K562 (cell line): ENCODE data around the gene GMIP. TPM values are rescaled to one million over a fixed set of nuclear protein-coding genes. Genes with fewer than 3 reads are reported as not detected.

Experiments
- ATAC-seq: fragments of 200-7000 bp; cut with Tn5 transposase; 3 replicates; pipeline ENCODE4 v1.9.1; 2020; ENCODE audit warnings: moderate library complexity
- BruUV-seq: library from RNA; stranded (reverse); fragments of 400-500 nt; replicated peaks from 2 replicates; lab custom pipeline; 2021; lab: Mats Ljungman, UMichigan
- CTCF ChIA-PET: fragments of 300-600 bp; formaldehyde crosslinking; extraction: SDS; loops from one replicate; lab custom pipeline; 2021; ENCODE audit warnings: low intra/inter-chr PET ratio; lab: Yijun Ruan, JAX
- POLR2A ChIA-PET: fragments of 300-600, 350-650 bp; sonication (Branson Sonifier 250); formaldehyde crosslinking; extraction: SDS; loops from one replicate; lab custom pipeline; 2021; ENCODE audit warnings: antibody characterized with exemption, inconsistent platforms; lab: Yijun Ruan, JAX
- DNase-seq, 4 experiments: peaks; one replicate each; pipeline versions ENCODE4 v3.0.0 to v3.0.0-alpha.2; 2011 to 2018; ENCODE audit warnings: low spot score in 3 of 4, mixed read lengths in 3 of 4; ENCODE audit errors: extremely low read depth in 1 of 4
- FAIRE-seq: peaks from 2 replicates; lab custom pipeline; 2011; peaks lifted over from hg19 to GRCh38; lab: Jason Lieb, UNC
- H2AFZ ChIP-seq: 2 replicates; pipeline ENCODE4 v1.6.0; 2011; ENCODE audit warnings: low read depth, low read length, control low read depth, inconsistent platforms
- H3K27ac ChIP-seq: fragments of 200-600 bp; 3 replicates; pipeline ENCODE4 v1.8.0; 2011; ENCODE audit warnings: low read depth, mild to moderate bottlenecking, control low read depth, inconsistent platforms, low read length, moderate library complexity, mixed read lengths; ENCODE audit errors: extremely low read depth
- H3K27me3 ChIP-seq, 2 experiments: fragments of 300-600 bp in 1 of 2; 2 replicates in 1 of 2; 3 replicates in 1 of 2; pipeline versions ENCODE4 v1.6.0 to v1.8.0; 2011; ENCODE audit warnings: inconsistent platforms in 2 of 2, low read length in 2 of 2, mild to moderate bottlenecking in 1 of 2, mixed read lengths in 1 of 2, moderate library complexity in 1 of 2; ENCODE audit not compliant: control insufficient read depth in 2 of 2, insufficient read depth in 2 of 2
- H3K36me3 ChIP-seq: fragments of 300-600 bp; 3 replicates; pipeline ENCODE4 v1.8.0; 2011; ENCODE audit warnings: mild to moderate bottlenecking, low read length, inconsistent platforms; ENCODE audit not compliant: control insufficient read depth, insufficient read depth
- H3K4me1 ChIP-seq, 2 experiments: fragments of 200-600 bp in 1 of 2; replicated peaks in 1 of 2; 2 replicates in 1 of 2; 3 replicates in 1 of 2; pipeline versions ENCODE4 v1.5.1 to v1.8.0; 2011; ENCODE audit warnings: inconsistent platforms in 2 of 2, low read length in 2 of 2, mild to moderate bottlenecking in 1 of 2, mixed read lengths in 1 of 2, moderate library complexity in 1 of 2; ENCODE audit not compliant: control insufficient read depth in 2 of 2, insufficient read depth in 2 of 2
- H3K4me2 ChIP-seq: 2 replicates; pipeline ENCODE4 v1.6.1; 2011; ENCODE audit warnings: low read length, control low read depth, inconsistent platforms, mixed read lengths; ENCODE audit not compliant: insufficient read depth
- H3K4me3 ChIP-seq: fragments of 200-600 bp; sonication (generic), shearing (Covaris generic); 2 replicates; pipeline ENCODE4 v1.5.1; 2016; ENCODE audit warnings: control low read depth, inconsistent platforms
- H3K79me2 ChIP-seq: fragments of 200-600 bp; 3 replicates; pipeline ENCODE4 v1.8.0; 2011; ENCODE audit warnings: low read length, inconsistent platforms; ENCODE audit not compliant: control insufficient read depth, insufficient read depth
- H3K9ac ChIP-seq, 2 experiments: 2 replicates each; pipeline versions ENCODE4 v1.6.0 to v1.6.1; 2011; ENCODE audit warnings: low read depth in 2 of 2, low read length in 2 of 2, control low read depth in 1 of 2, inconsistent platforms in 1 of 2, mild to moderate bottlenecking in 1 of 2, mixed read lengths in 1 of 2; ENCODE audit not compliant: insufficient read depth in 1 of 2
- H3K9me1 ChIP-seq: one replicate; pipeline ENCODE4 v1.6.0; 2011; ENCODE audit warnings: inconsistent platforms, mild to moderate bottlenecking, low read length, moderate library complexity; ENCODE audit not compliant: control insufficient read depth, insufficient read depth
- H3K9me3 ChIP-seq: replicated peaks from 2 replicates; pipeline ENCODE4 v1.5.1; 2011; ENCODE audit warnings: low read depth, low read length, inconsistent platforms; ENCODE audit not compliant: control insufficient read depth, insufficient read depth
- H4K20me1 ChIP-seq: replicated peaks from 2 replicates; pipeline ENCODE4 v1.6.1; 2011; ENCODE audit warnings: low read length, inconsistent platforms, mixed read lengths; ENCODE audit not compliant: control insufficient read depth, insufficient read depth
- DPF2 ChIP-seq: fragments of 450-650 bp; IDR thresholded peaks from 2 replicates; pipeline ENCODE4 v1.6.1; 2016
- HDAC6 ChIP-seq: IDR thresholded peaks from 2 replicates; pipeline ENCODE4 v1.6.1; 2012; ENCODE audit warnings: low read depth, mild to moderate bottlenecking, control low read depth, inconsistent platforms, low read length, moderate library complexity
- HNRNPUL1 ChIP-seq: fragments of 200-400 bp; formaldehyde crosslinking; IDR thresholded peaks from 2 replicates; pipeline ENCODE4 v1.6.1; 2017; ENCODE audit warnings: low read length
- OTX1 ChIP-seq: fragments of 450-650 bp; formaldehyde crosslinking; IDR thresholded peaks from 2 replicates; pipeline ENCODE4 v1.4.0; 2022; ENCODE audit warnings: mild to moderate bottlenecking
- PHTF2 ChIP-seq: fragments of 250-450 bp; sonication (Bioruptor Pico); IDR thresholded peaks from 2 replicates; pipeline ENCODE4 v1.5.0; 2021; ENCODE audit warnings: mild to moderate bottlenecking
- POU5F1 ChIP-seq: fragments of 150-350 bp; IDR thresholded peaks from 2 replicates; pipeline ENCODE4 v1.6.1; 2014; ENCODE audit warnings: borderline replicate concordance, low read length, low read depth, mild to moderate bottlenecking; ENCODE audit not compliant: partially characterized antibody
- PYGO2 ChIP-seq: fragments of 450-650 bp; IDR thresholded peaks from 2 replicates; pipeline ENCODE4 v1.6.1; 2016; ENCODE audit warnings: mild to moderate bottlenecking, missing genetic modification characterization, moderate library complexity, missing compliant biosample characterization
- RBFOX2 ChIP-seq: fragments of 200-400 bp; formaldehyde crosslinking; IDR thresholded peaks from 2 replicates; pipeline ENCODE4 v1.6.1; 2017; ENCODE audit warnings: low read depth, mild to moderate bottlenecking, low read length, moderate library complexity
- RBM34 ChIP-seq: fragments of 200-400 bp; formaldehyde crosslinking; IDR thresholded peaks from 2 replicates; pipeline ENCODE4 v1.6.1; 2018; ENCODE audit warnings: low read length, borderline replicate concordance; ENCODE audit not compliant: insufficient read depth
- THRB ChIP-seq: fragments of 450-650 bp; formaldehyde crosslinking; conservative IDR thresholded peaks from 2 replicates; pipeline ENCODE4 v1.4.0; 2022; ENCODE audit warnings: mild to moderate bottlenecking, missing genetic modification characterization
- ZFP30 ChIP-seq: fragments of 250-450 bp; sonication (Bioruptor Pico); IDR thresholded peaks from 2 replicates; pipeline ENCODE4 v1.8.0; 2022; ENCODE audit warnings: moderate library complexity, mild to moderate bottlenecking, inconsistent platforms, borderline replicate concordance
- ZNF407 ChIP-seq: fragments of 450-650 bp; IDR thresholded peaks from 2 replicates; pipeline ENCODE4 v1.6.1; 2016; ENCODE audit warnings: low read depth
- WGBS: fragments of 100-300 bp; shearing (Covaris generic); methylation state at CpG from one replicate; pipeline ENCODE4 v1.1.6; 2016; ENCODE audit warnings: low coverage, mixed read lengths; ENCODE audit not compliant: insufficient coverage; ENCODE audit errors: missing lambda C conversion rate; 5-methylcytosine and 5-hydroxymethylcytosine counted together
- in situ Hi-C: fragments of 300-500 bp; cut with MboI; formaldehyde crosslinking; loops from 4 replicates; pipeline ENCODE4 v1.15.0; 2018; ENCODE audit warnings: inconsistent platforms, mixed read lengths
- intact Hi-C: fragments of 100-400 bp; cut with micrococcal nuclease; formaldehyde crosslinking; loops from 2 replicates; pipeline ENCODE4 v1.14.2; 2022
- polyA plus RNA-seq, 8 experiments: library from polyadenylated mRNA; depleted of rRNA in 4 of 8; stranded (reverse) in 5 of 8; unstranded in 3 of 8; fragments of >200 nt; fragmentation: Nextera tagmentation in 2 of 8; fragmentation: Illumina TruSeq in 1 of 8; extraction: Ambion mirVana in 2 of 8; extraction: Trizol in 1 of 8; gene quantifications; 2 replicates each; pipeline versions ENCODE4 v1.2.1 to v1.2.3, GENCODE V29; 2011 to 2014; ENCODE audit warnings: inconsistent platforms in 1 of 8, missing spikeins in 1 of 8
- total RNA-seq, 7 experiments: library from RNA; depleted of rRNA in 6 of 7; stranded (reverse); fragments of >200 nt in 6 of 7; fragmentation: Illumina TruSeq in 2 of 7; extraction: Trizol in 2 of 7; gene quantifications; 2 replicates each; pipeline versions ENCODE4 v1.2.1 to v1.2.3, GENCODE V29; 2011 to 2021; ENCODE audit warnings: low replicate concordance in 1 of 7

Gene GMIP
- total and polyA plus RNA-seq, 9 of the 15 experiments (the other 6 are each of a cell fraction or from before 2014, with no cell fraction given) = 0.14 to 15.8 (median 3.2) TPM

- Histone ChIP-seq H4K20me1 (peaks cover 3% of the 10 kb centered on the region; the same call in 1 of the 2 replicates), H3K4me3 (no peak overlapping the region), H3K27me3 (no peaks in the 10 kb centered on the region), H2AFZ (no peak overlapping the region), H3K4me2 (no peak overlapping the region), H3K9ac (no peak overlapping the region; a peak in 1 of 4 replicates), H3K9me1 (no peaks in the 10 kb centered on the region), H3K4me1 (peaks cover 2 to 14% of the 10 kb centered on the region in 2 experiments; a peak in 4 of 5 replicates), H3K27ac (no peak overlapping the region), H3K36me3 (peaks cover 89% of the 10 kb centered on the region), H3K79me2 (peaks cover 15% of the 10 kb centered on the region), H3K9me3 (no peaks in the 10 kb centered on the region)
- FAIRE-seq = no peak
- intact Hi-C loops = no loop called here
- 98% methylated on average over 25 of the region's 33 CpGs for WGBS
- DNase-seq = peak in 1 of 4 experiments; percentile 9
- BruUV-seq = no TSS peak
- ChIA-PET CTCF (no interaction called here), POLR2A (interaction anchor here (0.6 to 0.9 kb wide), 2 partner anchors 11 to 13 kb away, joined by 3 read pairs; no protein-coding TSS in a partner anchor)
- in situ Hi-C loops = no loop called here
- no peak for ATAC-seq
- TF ChIP-seq ZNF407 = no peak
- TF ChIP-seq PYGO2 (tag) = no peak
- TF ChIP-seq OTX1 (CRISPR knock-in tag) = no peak
- no peak for TF ChIP-seq POU5F1
- TF ChIP-seq ZFP30 (CRISPR knock-in tag) = no peak
- no peak for TF ChIP-seq PHTF2
- TF ChIP-seq THRB (CRISPR knock-in tag) = no peak
- TF ChIP-seq HDAC6 = no peak
- no peak for TF ChIP-seq DPF2
- no peak for TF ChIP-seq HNRNPUL1
- no peak for TF ChIP-seq RBM34
- TF ChIP-seq RBFOX2 = peak; percentile 43; the same call in 1 of the 2 replicates
Observed at GRCh38 chr19:19656451-19657396, 13.3 kb upstream of the GMIP start.
